Erythroblast (primary cell): ENCODE data around the gene SHISA8.

ENCODE experiments used
- GATA1 ChIP-seq: IDR thresholded peaks from 2 replicates; pipeline ENCODE4 v1.6.1; 2011; ENCODE audit warnings: low read depth, mild to moderate bottlenecking, control low read depth, low read length, moderate library complexity
- POLR2A ChIP-seq: IDR thresholded peaks from 2 replicates; pipeline ENCODE4 v1.6.1; 2011; ENCODE audit warnings: mild to moderate bottlenecking, low read length

GRCh38 chr22:41868556-41868955, 46.3 kb downstream of the SHISA8 start:
- TF ChIP-seq POLR2A = no peak
- no peak for TF ChIP-seq GATA1
